ENCODE results near the gene HAVCR2.

DNA sequence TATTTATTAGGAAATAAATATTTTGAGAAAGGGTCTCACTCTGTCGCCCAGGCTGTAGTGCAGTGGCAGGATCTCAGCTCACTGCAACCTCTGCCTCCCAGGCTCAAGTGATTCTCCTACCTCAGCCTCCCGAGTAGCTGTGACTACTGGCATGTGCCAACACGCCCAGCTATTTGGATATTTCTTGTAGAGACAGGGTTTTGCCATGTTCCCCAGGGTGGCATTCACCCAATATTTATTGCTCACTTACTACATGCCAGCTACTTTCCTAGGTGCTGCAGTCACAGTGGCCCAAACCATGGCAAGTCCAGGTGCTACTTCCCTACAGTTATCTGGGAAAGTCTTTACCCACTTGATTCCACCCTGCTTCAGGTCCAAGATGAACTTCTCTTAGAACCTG is 42.2 kb upstream of the HAVCR2 start:
- TF ChIP-seq SNRNP70 (optimal IDR thresholded peaks at IDR 0.05; ENCODE audit: low read depth, low read length) (no peak), SP1 (CRISPR knock-in tag; IDR thresholded peaks at IDR 0.05) (no peak)
- TF ChIP-seq, protein P1, sequence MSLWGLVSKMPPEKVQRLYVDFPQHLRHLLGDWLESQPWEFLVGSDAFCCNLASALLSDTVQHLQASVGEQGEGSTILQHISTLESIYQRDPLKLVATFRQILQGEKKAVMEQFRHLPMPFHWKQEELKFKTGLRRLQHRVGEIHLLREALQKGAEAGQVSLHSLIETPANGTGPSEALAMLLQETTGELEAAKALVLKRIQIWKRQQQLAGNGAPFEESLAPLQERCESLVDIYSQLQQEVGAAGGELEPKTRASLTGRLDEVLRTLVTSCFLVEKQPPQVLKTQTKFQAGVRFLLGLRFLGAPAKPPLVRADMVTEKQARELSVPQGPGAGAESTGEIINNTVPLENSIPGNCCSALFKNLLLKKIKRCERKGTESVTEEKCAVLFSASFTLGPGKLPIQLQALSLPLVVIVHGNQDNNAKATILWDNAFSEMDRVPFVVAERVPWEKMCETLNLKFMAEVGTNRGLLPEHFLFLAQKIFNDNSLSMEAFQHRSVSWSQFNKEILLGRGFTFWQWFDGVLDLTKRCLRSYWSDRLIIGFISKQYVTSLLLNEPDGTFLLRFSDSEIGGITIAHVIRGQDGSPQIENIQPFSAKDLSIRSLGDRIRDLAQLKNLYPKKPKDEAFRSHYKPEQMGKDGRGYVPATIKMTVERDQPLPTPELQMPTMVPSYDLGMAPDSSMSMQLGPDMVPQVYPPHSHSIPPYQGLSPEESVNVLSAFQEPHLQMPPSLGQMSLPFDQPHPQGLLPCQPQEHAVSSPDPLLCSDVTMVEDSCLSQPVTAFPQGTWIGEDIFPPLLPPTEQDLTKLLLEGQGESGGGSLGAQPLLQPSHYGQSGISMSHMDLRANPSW (CRISPR knock-in tag; IDR thresholded peaks at IDR 0.05): no peak
- TF ChIP-seq, protein P2, sequence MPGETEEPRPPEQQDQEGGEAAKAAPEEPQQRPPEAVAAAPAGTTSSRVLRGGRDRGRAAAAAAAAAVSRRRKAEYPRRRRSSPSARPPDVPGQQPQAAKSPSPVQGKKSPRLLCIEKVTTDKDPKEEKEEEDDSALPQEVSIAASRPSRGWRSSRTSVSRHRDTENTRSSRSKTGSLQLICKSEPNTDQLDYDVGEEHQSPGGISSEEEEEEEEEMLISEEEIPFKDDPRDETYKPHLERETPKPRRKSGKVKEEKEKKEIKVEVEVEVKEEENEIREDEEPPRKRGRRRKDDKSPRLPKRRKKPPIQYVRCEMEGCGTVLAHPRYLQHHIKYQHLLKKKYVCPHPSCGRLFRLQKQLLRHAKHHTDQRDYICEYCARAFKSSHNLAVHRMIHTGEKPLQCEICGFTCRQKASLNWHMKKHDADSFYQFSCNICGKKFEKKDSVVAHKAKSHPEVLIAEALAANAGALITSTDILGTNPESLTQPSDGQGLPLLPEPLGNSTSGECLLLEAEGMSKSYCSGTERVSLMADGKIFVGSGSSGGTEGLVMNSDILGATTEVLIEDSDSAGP (CRISPR knock-in tag; IDR thresholded peaks at IDR 0.05): no peak
- TF ChIP-seq, protein P3, sequence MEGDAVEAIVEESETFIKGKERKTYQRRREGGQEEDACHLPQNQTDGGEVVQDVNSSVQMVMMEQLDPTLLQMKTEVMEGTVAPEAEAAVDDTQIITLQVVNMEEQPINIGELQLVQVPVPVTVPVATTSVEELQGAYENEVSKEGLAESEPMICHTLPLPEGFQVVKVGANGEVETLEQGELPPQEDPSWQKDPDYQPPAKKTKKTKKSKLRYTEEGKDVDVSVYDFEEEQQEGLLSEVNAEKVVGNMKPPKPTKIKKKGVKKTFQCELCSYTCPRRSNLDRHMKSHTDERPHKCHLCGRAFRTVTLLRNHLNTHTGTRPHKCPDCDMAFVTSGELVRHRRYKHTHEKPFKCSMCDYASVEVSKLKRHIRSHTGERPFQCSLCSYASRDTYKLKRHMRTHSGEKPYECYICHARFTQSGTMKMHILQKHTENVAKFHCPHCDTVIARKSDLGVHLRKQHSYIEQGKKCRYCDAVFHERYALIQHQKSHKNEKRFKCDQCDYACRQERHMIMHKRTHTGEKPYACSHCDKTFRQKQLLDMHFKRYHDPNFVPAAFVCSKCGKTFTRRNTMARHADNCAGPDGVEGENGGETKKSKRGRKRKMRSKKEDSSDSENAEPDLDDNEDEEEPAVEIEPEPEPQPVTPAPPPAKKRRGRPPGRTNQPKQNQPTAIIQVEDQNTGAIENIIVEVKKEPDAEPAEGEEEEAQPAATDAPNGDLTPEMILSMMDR (IDR thresholded peaks at IDR 0.05 in 2 of 3, conservative IDR thresholded peaks at IDR 0.05 in 1 of 3; ENCODE audit: insufficient read depth in 2 of 3, low read depth in 1 of 3, low read length in 3 of 3): no peak

Data from K562 (cell line).